H9 (cell line): ENCODE data around the gene TMEM119. TPM values are rescaled to one million over a fixed set of nuclear protein-coding genes. Genes with fewer than 3 reads are reported as not detected.

Experiments
- DNase-seq: peaks from one replicate; pipeline ENCODE4 v3.0.0-alpha.2; 2017
- H2AFZ ChIP-seq: one replicate; pipeline ENCODE4 v1.6.1; 2013; ENCODE audit warnings: mild to moderate bottlenecking, low read length, control low read depth, moderate library complexity
- H2AK5ac ChIP-seq: 2 replicates; pipeline ENCODE4 v1.6.1; 2013; ENCODE audit warnings: low read length, control low read depth, mixed read lengths; ENCODE audit not compliant: insufficient read length
- H2BK120ac ChIP-seq: one replicate; pipeline ENCODE4 v1.6.1; 2013; ENCODE audit warnings: low read depth, mild to moderate bottlenecking, low read length, control low read depth, inconsistent platforms; ENCODE audit not compliant: poor library complexity, severe bottlenecking
- H2BK12ac ChIP-seq: 2 replicates; pipeline ENCODE4 v1.6.1; 2013; ENCODE audit warnings: low read length, control low read depth, mixed read lengths, low read depth; ENCODE audit not compliant: insufficient read length
- H2BK15ac ChIP-seq: 2 replicates; pipeline ENCODE4 v1.6.1; 2013; ENCODE audit warnings: low read depth, low read length, control low read depth
- H2BK20ac ChIP-seq: one replicate; pipeline ENCODE4 v1.6.1; 2013; ENCODE audit warnings: low read depth, mild to moderate bottlenecking, low read length, control low read depth, inconsistent platforms; ENCODE audit not compliant: poor library complexity, severe bottlenecking
- H2BK5ac ChIP-seq: 2 replicates; pipeline ENCODE4 v1.6.1; 2013; ENCODE audit warnings: low read length, control low read depth, mixed read lengths; ENCODE audit not compliant: insufficient read length
- H3K14ac ChIP-seq: 2 replicates; pipeline ENCODE4 v1.6.1; 2013; ENCODE audit warnings: low read length, control low read depth; ENCODE audit not compliant: insufficient read depth
- H3K18ac ChIP-seq: 2 replicates; pipeline ENCODE4 v1.6.1; 2013; ENCODE audit warnings: low read depth, mild to moderate bottlenecking, mixed read lengths, low read length, control low read depth; ENCODE audit not compliant: insufficient read length
- H3K23ac ChIP-seq: 2 replicates; pipeline ENCODE4 v1.6.1; 2013; ENCODE audit warnings: low read length, control low read depth, mixed read lengths, low read depth; ENCODE audit not compliant: insufficient read length
- H3K23me2 ChIP-seq: 2 replicates; pipeline ENCODE4 v1.6.1; 2013; ENCODE audit warnings: low read depth, mild to moderate bottlenecking, mixed read lengths, low read length, control low read depth; ENCODE audit not compliant: insufficient read length, poor library complexity, severe bottlenecking
- H3K27ac ChIP-seq: 2 replicates; pipeline ENCODE4 v1.5.1; 2013; ENCODE audit warnings: low read length, control low read depth, mixed read lengths, low read depth; ENCODE audit not compliant: insufficient read length
- H3K27me3 ChIP-seq: 2 replicates; pipeline ENCODE4 v1.6.1; 2013; ENCODE audit warnings: low read length, control low read depth, inconsistent platforms; ENCODE audit not compliant: insufficient read depth
- H3K4ac ChIP-seq: 2 replicates; pipeline ENCODE4 v1.6.1; 2013; ENCODE audit warnings: low read depth, mild to moderate bottlenecking, control low read depth, inconsistent platforms, low read length, moderate library complexity
- H3K4me1 ChIP-seq: 2 replicates; pipeline ENCODE4 v1.6.1; 2013; ENCODE audit warnings: low read length, control low read depth, inconsistent platforms; ENCODE audit not compliant: insufficient read depth
- H3K4me2 ChIP-seq: 2 replicates; pipeline ENCODE4 v1.6.1; 2013; ENCODE audit warnings: low read length, control low read depth, mixed read lengths; ENCODE audit not compliant: insufficient read length, insufficient read depth
- H3K56ac ChIP-seq: 2 replicates; pipeline ENCODE4 v1.6.1; 2013; ENCODE audit warnings: low read depth, mild to moderate bottlenecking, mixed read lengths, low read length, control low read depth; ENCODE audit not compliant: insufficient read length
- H3K79me1 ChIP-seq: 2 replicates; pipeline ENCODE4 v1.6.1; 2013; ENCODE audit warnings: low read depth, mild to moderate bottlenecking, moderate library complexity, low read length, control low read depth, inconsistent platforms; ENCODE audit not compliant: insufficient read depth, poor library complexity, severe bottlenecking
- H3K79me2 ChIP-seq: 2 replicates; pipeline ENCODE4 v1.6.1; 2013; ENCODE audit warnings: low read length, control low read depth, inconsistent platforms; ENCODE audit not compliant: insufficient read depth
- H3K9ac ChIP-seq: 2 replicates; pipeline ENCODE4 v1.6.1; 2013; ENCODE audit warnings: low read length, control low read depth, mixed read lengths; ENCODE audit not compliant: insufficient read length; ENCODE audit errors: extremely low read depth
- H3K9me3 ChIP-seq: one replicate; pipeline ENCODE4 v1.6.1; 2013; ENCODE audit warnings: low read depth, low read length, inconsistent platforms; ENCODE audit not compliant: control insufficient read depth
- H3T11ph ChIP-seq: one replicate; pipeline ENCODE4 v1.6.1; 2013; ENCODE audit warnings: mild to moderate bottlenecking, low read length, control low read depth, inconsistent platforms
- H4K20me1 ChIP-seq: one replicate; pipeline ENCODE4 v1.6.1; 2013; ENCODE audit not compliant: control insufficient read depth, insufficient read length, insufficient read depth
- H4K5ac ChIP-seq: 2 replicates; pipeline ENCODE4 v1.6.1; 2013; ENCODE audit warnings: low read depth, mild to moderate bottlenecking, mixed read lengths, low read length, control low read depth; ENCODE audit not compliant: insufficient read length
- H4K8ac ChIP-seq: replicated peaks from 2 replicates; pipeline ENCODE4 v1.6.1; 2013; ENCODE audit warnings: low read length, control low read depth, mixed read lengths, low read depth; ENCODE audit not compliant: insufficient read length
- H4K91ac ChIP-seq: 2 replicates; pipeline ENCODE4 v1.6.1; 2013; ENCODE audit warnings: low read depth, mild to moderate bottlenecking, moderate library complexity, mixed read lengths, low read length, control low read depth; ENCODE audit not compliant: insufficient read length
- H3K27ac Mint-ChIP-seq, 3 experiments: 2 replicates in 2 of 3; 3 replicates in 1 of 3; pipeline ENCODE4 v1.8.0; 2020 to 2021; ENCODE audit warnings: mixed read lengths in 3 of 3, mild to moderate bottlenecking in 1 of 3, moderate library complexity in 1 of 3
- H3K27me3 Mint-ChIP-seq: 2 replicates; pipeline ENCODE4 v1.8.0; 2021; ENCODE audit warnings: low read depth, mild to moderate bottlenecking, moderate library complexity, mixed read lengths
- H3K36me3 Mint-ChIP-seq, 3 experiments: 2 replicates in 2 of 3; 3 replicates in 1 of 3; pipeline ENCODE4 v1.8.0; 2020 to 2021; ENCODE audit warnings: low read depth in 3 of 3, mixed read lengths in 3 of 3; ENCODE audit not compliant: insufficient read depth in 1 of 3
- H3K4me1 Mint-ChIP-seq, 2 experiments: 2 replicates each; pipeline ENCODE4 v1.8.0; 2020; ENCODE audit warnings: mixed read lengths in 2 of 2
- H3K4me3 Mint-ChIP-seq, 2 experiments: 2 replicates in 1 of 2; 3 replicates in 1 of 2; pipeline ENCODE4 v1.8.0; 2020 to 2021; ENCODE audit warnings: mild to moderate bottlenecking in 2 of 2, mixed read lengths in 2 of 2, moderate library complexity in 1 of 2
- H3K9me3 Mint-ChIP-seq, 2 experiments: 2 replicates in 1 of 2; 3 replicates in 1 of 2; pipeline ENCODE4 v1.8.0; 2020; ENCODE audit warnings: mild to moderate bottlenecking in 2 of 2, mixed read lengths in 2 of 2, moderate library complexity in 1 of 2
- WGBS: extraction: QIAGEN DNeasy Blood & Tissue Kit; methylation state at CpG from one replicate; pipeline ENCODE4 v1.1.7; 2013; ENCODE audit warnings: missing lambda C conversion rate, low lambda C conversion rate, mixed read lengths; ENCODE audit not compliant: insufficient read length; ENCODE audit errors: extremely low coverage; 5-methylcytosine and 5-hydroxymethylcytosine counted together
- total RNA-seq: library from RNA; stranded (reverse); gene quantifications from 2 replicates; pipeline ENCODE4 v1.2.1, GENCODE V29; 2021
- TF ChIP-seq, protein P1 (sequence below): fragments of 200-600 bp; sonication (generic); conservative IDR thresholded peaks from 3 replicates; pipeline ENCODE4 v1.8.0; 2021; ENCODE audit warnings: antibody characterized with exemption, mild to moderate bottlenecking

The TMEM119 gene
- total RNA-seq, 1 experiment from 2014 or later = not detected

DNA sequence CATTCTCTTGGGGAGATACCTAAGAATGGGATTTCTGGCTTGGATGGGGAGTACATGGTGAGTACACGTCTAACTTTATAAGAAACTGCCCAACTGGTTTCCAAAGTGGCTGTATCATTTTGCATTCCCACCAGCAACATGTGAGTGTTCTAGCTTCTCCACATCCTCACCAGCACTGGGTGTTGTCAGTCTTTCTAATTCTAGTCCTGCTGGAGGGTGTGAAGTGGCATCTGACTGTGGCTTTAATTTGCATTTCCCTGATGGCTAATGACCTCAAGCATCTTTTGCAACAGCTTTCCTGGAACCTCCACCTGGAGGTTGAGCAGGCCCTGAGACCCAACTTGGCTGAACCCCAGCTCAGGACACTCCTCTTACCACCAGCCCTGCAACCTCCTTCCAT is 18.0 kb upstream of the TMEM119 start:
- Histone ChIP-seq H2BK12ac (no peak overlapping the region), H3K56ac (no peak overlapping the region), H3K27ac (no peak overlapping the region), H4K5ac (no peak overlapping the region), H3K4ac (no peak overlapping the region), H3K23me2 (no peaks in the 10 kb centered on the region), H3K14ac (no peak overlapping the region), H2AK5ac (no peak overlapping the region), H3K9ac (no peak overlapping the region), H3K9me3 (no peaks in the 10 kb centered on the region), H4K91ac (no peak overlapping the region), H2BK5ac (no peak overlapping the region), H3K18ac (no peak overlapping the region), H3K79me1 (no peaks in the 10 kb centered on the region), H4K20me1 (peaks cover 4% of the 10 kb centered on the region), H3K79me2 (no peaks in the 10 kb centered on the region), H2BK15ac (no peak overlapping the region), H3T11ph (no peak overlapping the region), H2BK120ac (no peak overlapping the region), H2BK20ac (no peak overlapping the region), H3K23ac (no peak overlapping the region), H3K27me3 (no peaks in the 10 kb centered on the region), H2AFZ (no peak overlapping the region), H3K4me2 (no peak overlapping the region), H3K4me1 (no peaks in the 10 kb centered on the region), H4K8ac (no peak overlapping the region)
- Mint-ChIP-seq H3K27me3 (no peaks in the 10 kb centered on the region; the same call in 1 of the 2 replicates), H3K9me3 (peaks cover 4 to 5% of the 10 kb centered on the region in 2 experiments; a peak in 1 of 5 replicates), H3K4me3 (no peak overlapping the region), H3K4me1 (peaks cover 29 to 36% of the 10 kb centered on the region in 2 experiments), H3K27ac (0 out of 7 replicates have a peak overlapping the region, but pooled peaks of 1 of the 3 experiments have one; percentile 1), H3K36me3 (no peaks in the 10 kb centered on the region)
- WGBS = no CpG with 5 or more reads among the region's 1 CpG
- no peak for DNase-seq
- TF ChIP-seq, protein P1, sequence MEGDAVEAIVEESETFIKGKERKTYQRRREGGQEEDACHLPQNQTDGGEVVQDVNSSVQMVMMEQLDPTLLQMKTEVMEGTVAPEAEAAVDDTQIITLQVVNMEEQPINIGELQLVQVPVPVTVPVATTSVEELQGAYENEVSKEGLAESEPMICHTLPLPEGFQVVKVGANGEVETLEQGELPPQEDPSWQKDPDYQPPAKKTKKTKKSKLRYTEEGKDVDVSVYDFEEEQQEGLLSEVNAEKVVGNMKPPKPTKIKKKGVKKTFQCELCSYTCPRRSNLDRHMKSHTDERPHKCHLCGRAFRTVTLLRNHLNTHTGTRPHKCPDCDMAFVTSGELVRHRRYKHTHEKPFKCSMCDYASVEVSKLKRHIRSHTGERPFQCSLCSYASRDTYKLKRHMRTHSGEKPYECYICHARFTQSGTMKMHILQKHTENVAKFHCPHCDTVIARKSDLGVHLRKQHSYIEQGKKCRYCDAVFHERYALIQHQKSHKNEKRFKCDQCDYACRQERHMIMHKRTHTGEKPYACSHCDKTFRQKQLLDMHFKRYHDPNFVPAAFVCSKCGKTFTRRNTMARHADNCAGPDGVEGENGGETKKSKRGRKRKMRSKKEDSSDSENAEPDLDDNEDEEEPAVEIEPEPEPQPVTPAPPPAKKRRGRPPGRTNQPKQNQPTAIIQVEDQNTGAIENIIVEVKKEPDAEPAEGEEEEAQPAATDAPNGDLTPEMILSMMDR = no peak
